ENCODE results near the gene MED23. TPM values are rescaled to one million over a fixed set of nuclear protein-coding genes. Genes with fewer than 3 reads are reported as not detected.

MED23 gene
- total and polyA plus RNA-seq, 2 experiments from 2014 or later: 8.6 to 23.6 TPM

- no peak for TF ChIP-seq EZH2phosphoT487 (IDR thresholded peaks at IDR 0.05; ENCODE audit: unreplicated experiment)
- no peak for TF ChIP-seq POLR2AphosphoS5 (IDR thresholded peaks at IDR 0.05; ENCODE audit: low read depth)
- no peak for TF ChIP-seq EZH2 (IDR thresholded peaks at IDR 0.05; ENCODE audit: low read depth, unreplicated experiment)
- TF ChIP-seq ZNF114 (CRISPR knock-in tag; IDR thresholded peaks at IDR 0.05): no peak
- TF ChIP-seq CREB1 (CRISPR knock-in tag; IDR thresholded peaks at IDR 0.05; ENCODE audit: low read depth): no peak
These were observed 26.3 kb upstream of the MED23 start (continued) for GRCh38 chr6:131654326-131654725.

GRCh38 chr6:131652472-131652871 lies 24.4 kb upstream of the MED23 start:
- no peaks in the 10 kb centered on the region for H3K4me1 ChIP-seq (ENCODE audit: insufficient read depth)
- H3K4me2 ChIP-seq: no peak overlapping the region
- H3K4me3 Mint-ChIP-seq: no peak overlapping the region
- H3K27me3 Mint-ChIP-seq (ENCODE audit: insufficient read depth, low read depth, poor library complexity): peaks cover 1% of the 10 kb centered on the region
- H3K36me3 ChIP-seq (ENCODE audit: insufficient read depth): no peaks in the 10 kb centered on the region
- no peaks in the 10 kb centered on the region for H3K79me2 ChIP-seq (replicated peaks; ENCODE audit: insufficient read depth)
- H3K4me1 Mint-ChIP-seq: no peaks in the 10 kb centered on the region
- no peak overlapping the region for H3K27ac Mint-ChIP-seq
- TF ChIP-seq CREB1 (CRISPR knock-in tag; IDR thresholded peaks at IDR 0.05; ENCODE audit: low read depth) (no peak), JUNB (IDR thresholded peaks at IDR 0.05; ENCODE audit: unreplicated experiment) (no peak), EZH2 (IDR thresholded peaks at IDR 0.05; ENCODE audit: low read depth, unreplicated experiment) (no peak), STAT1 (IDR thresholded peaks at IDR 0.05; ENCODE audit: unreplicated experiment) (no peak), NANOG (IDR thresholded peaks at IDR 0.05; ENCODE audit: borderline replicate concordance) (no peak), ZNF114 (CRISPR knock-in tag; IDR thresholded peaks at IDR 0.05) (no peak), ZNF331 (CRISPR knock-in tag; IDR thresholded peaks at IDR 0.05; ENCODE audit: low read depth) (no peak), REST (IDR thresholded peaks at IDR 0.05; ENCODE audit: unreplicated experiment) (no peak), ZNF462 (CRISPR knock-in tag; IDR thresholded peaks at IDR 0.05) (no peak), CTCF (conservative IDR thresholded peaks at IDR 0.05; ENCODE audit: low read depth in 2 of 2) (no peak), EZH2phosphoT487 (IDR thresholded peaks at IDR 0.05; ENCODE audit: unreplicated experiment) (no peak), POLR2AphosphoS5 (IDR thresholded peaks at IDR 0.05; ENCODE audit: low read depth) (no peak)
- TF ChIP-seq, protein P1, sequence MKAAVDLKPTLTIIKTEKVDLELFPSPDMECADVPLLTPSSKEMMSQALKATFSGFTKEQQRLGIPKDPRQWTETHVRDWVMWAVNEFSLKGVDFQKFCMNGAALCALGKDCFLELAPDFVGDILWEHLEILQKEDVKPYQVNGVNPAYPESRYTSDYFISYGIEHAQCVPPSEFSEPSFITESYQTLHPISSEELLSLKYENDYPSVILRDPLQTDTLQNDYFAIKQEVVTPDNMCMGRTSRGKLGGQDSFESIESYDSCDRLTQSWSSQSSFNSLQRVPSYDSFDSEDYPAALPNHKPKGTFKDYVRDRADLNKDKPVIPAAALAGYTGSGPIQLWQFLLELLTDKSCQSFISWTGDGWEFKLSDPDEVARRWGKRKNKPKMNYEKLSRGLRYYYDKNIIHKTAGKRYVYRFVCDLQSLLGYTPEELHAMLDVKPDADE (IDR thresholded peaks at IDR 0.05): no peak
- H3K9me3 Mint-ChIP-seq: no peaks in the 10 kb centered on the region
- H3K27me3 ChIP-seq (ENCODE audit: insufficient read depth): no peaks in the 10 kb centered on the region
- H3K4me3 ChIP-seq: no peak overlapping the region
- DNase-seq (ENCODE audit: low spot score) (no peak), ATAC-seq (no peak)
- no peaks in the 10 kb centered on the region for H3K36me3 Mint-ChIP-seq (ENCODE audit: low read depth)
- no peak overlapping the region for H3K27ac ChIP-seq (ENCODE audit: low read depth)
- no peaks in the 10 kb centered on the region for H4K20me1 ChIP-seq (replicated peaks; ENCODE audit: insufficient read depth)
- 0 out of 2 replicates have a peak, but pooled peaks cover 2% of the 10 kb centered on the region for H3K9me2 ChIP-seq (ENCODE audit: insufficient read depth)
- H3F3A ChIP-seq (replicated peaks; ENCODE audit: low read depth): no peaks in the 10 kb centered on the region
- H2AFZ ChIP-seq: peak overlapping the region; percentile 40; the same call in 1 of the 2 replicates
